Tibial nerve (tissue), 4 donors: ENCODE results near the gene KANK2. TPM values are rescaled to one million over a fixed set of nuclear protein-coding genes. Genes with fewer than 3 reads are reported as not detected.

Source experiments
- DNase-seq, 2 donors: peaks; one replicate each; pipeline ENCODE4 v3.0.0-alpha.2; 2019; ENCODE audit warnings: low spot score in 2 of 2
- H3K27ac ChIP-seq, 4 donors: fragments of 200-600 bp; sonication (generic) in 3 of 4; one replicate each; pipeline ENCODE4 v1.5.1; 2017 to 2019; ENCODE audit warnings: mild to moderate bottlenecking in 1 of 4
- H3K27me3 ChIP-seq, 2 donors: fragments of 200-600 bp; sonication (generic) in 1 of 2; one replicate each; pipeline versions ENCODE4 v1.5.1 to v1.6.0; 2017 to 2019
- H3K36me3 ChIP-seq, 3 donors: fragments of 200-600 bp; sonication (generic); one replicate each; pipeline ENCODE4 v1.5.1; 2018 to 2019
- H3K4me1 ChIP-seq, 4 donors: fragments of 200-600 bp; sonication (generic) in 3 of 4; one replicate each; pipeline ENCODE4 v1.5.1; 2017 to 2019
- H3K4me3 ChIP-seq, 4 donors: fragments of 200-600 bp; sonication (generic) in 3 of 4; one replicate each; pipeline ENCODE4 v1.5.1; 2017 to 2019; ENCODE audit warnings: mild to moderate bottlenecking in 1 of 4, moderate library complexity in 1 of 4
- H3K9me3 ChIP-seq, 4 donors: fragments of 200-600 bp; sonication (generic) in 3 of 4; one replicate each; pipeline ENCODE4 v1.5.1; 2017 to 2019
- EP300 ChIP-seq, 2 donors: sonication (generic); formaldehyde crosslinking; IDR thresholded peaks; one replicate each; pipeline ENCODE4 v1.6.1; 2017; ENCODE audit warnings: antibody characterized with exemption in 2 of 2, mild to moderate bottlenecking in 1 of 2
- POLR2A ChIP-seq, 2 donors: fragments of 450-650 bp; IDR thresholded peaks; one replicate each; pipeline ENCODE4 v1.6.1; 2017; ENCODE audit warnings: antibody characterized with exemption in 2 of 2, mild to moderate bottlenecking in 2 of 2, moderate library complexity in 2 of 2
- WGBS, 2 donors: methylation state at CpG; one replicate each; pipeline ENCODE4 v1.1.5; 2018; 5-methylcytosine and 5-hydroxymethylcytosine counted together
- total RNA-seq, 4 donors: library from RNA; depleted of rRNA; stranded (reverse); fragments of >200 nt; gene quantifications; one replicate each; pipeline ENCODE4 v1.1.0, GENCODE V29; 2016
- TF ChIP-seq, protein P1 (sequence below), 5 experiments: fragments of 200-600 bp in 3 of 5; fragments of 450-650 bp in 2 of 5; sonication (generic) in 3 of 5; IDR thresholded peaks; one replicate each; pipeline ENCODE4 v1.5.1; 2016 to 2019; ENCODE audit warnings: antibody characterized with exemption in 5 of 5, mild to moderate bottlenecking in 3 of 5, moderate library complexity in 2 of 5

The KANK2 gene
- total RNA-seq, 4 donors from 2014 or later: 355 to 752 (median 582) TPM

DNA sequence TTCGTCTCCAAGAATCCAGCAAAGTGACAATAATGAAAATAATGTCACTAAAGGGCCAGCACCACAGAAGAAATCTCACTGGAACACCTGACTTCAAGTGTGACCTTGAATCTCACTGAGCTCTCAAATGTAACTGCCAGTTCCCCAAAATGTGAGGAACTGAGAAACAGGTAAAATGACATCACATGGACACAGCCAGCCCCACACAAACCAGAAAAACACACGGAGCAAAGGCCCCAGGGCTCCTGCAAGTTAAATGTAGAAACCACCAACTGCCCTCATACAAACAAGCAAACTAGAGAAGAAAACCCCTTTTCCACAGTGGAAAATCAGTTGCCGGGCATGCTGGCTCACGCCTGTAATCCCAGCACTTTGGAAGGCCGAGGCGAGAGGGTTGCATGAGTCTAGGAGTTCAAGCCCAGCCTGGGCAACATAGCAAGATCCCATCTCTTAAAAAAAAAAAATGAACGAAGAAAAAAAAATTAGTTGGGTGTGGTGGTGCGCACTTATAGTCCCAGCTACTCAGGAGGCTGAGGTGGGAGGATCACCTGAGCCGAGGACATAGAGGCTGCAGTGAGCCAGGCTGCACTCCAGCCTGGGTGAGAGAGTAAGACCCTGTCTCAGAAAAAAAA is 8.7 kb upstream of the KANK2 start:
- TF ChIP-seq POLR2A (IDR thresholded peaks at IDR 0.05): no peak
- TF ChIP-seq, protein P1, sequence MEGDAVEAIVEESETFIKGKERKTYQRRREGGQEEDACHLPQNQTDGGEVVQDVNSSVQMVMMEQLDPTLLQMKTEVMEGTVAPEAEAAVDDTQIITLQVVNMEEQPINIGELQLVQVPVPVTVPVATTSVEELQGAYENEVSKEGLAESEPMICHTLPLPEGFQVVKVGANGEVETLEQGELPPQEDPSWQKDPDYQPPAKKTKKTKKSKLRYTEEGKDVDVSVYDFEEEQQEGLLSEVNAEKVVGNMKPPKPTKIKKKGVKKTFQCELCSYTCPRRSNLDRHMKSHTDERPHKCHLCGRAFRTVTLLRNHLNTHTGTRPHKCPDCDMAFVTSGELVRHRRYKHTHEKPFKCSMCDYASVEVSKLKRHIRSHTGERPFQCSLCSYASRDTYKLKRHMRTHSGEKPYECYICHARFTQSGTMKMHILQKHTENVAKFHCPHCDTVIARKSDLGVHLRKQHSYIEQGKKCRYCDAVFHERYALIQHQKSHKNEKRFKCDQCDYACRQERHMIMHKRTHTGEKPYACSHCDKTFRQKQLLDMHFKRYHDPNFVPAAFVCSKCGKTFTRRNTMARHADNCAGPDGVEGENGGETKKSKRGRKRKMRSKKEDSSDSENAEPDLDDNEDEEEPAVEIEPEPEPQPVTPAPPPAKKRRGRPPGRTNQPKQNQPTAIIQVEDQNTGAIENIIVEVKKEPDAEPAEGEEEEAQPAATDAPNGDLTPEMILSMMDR (IDR thresholded peaks at IDR 0.05): no peak
- TF ChIP-seq EP300 (IDR thresholded peaks at IDR 0.05): no peak
- no peak for DNase-seq
- H3K27ac ChIP-seq: peak overlapping the region in 2 of 4 donors; percentile 94 to 96
- H3K27me3 ChIP-seq: no peaks in the 10 kb centered on the region
- peaks cover 0 to 24% (median 0%) of the 10 kb centered on the region in 3 donors for H3K36me3 ChIP-seq
- peaks cover 0 to 47% (median 18%) of the 10 kb centered on the region in 4 donors for H3K4me1 ChIP-seq
- H3K9me3 ChIP-seq: no peaks in the 10 kb centered on the region
- no peak overlapping the region for H3K4me3 ChIP-seq
- WGBS, 2 donors: 68 to 70% methylated on average over 9 of the region's 9 CpGs

DNA sequence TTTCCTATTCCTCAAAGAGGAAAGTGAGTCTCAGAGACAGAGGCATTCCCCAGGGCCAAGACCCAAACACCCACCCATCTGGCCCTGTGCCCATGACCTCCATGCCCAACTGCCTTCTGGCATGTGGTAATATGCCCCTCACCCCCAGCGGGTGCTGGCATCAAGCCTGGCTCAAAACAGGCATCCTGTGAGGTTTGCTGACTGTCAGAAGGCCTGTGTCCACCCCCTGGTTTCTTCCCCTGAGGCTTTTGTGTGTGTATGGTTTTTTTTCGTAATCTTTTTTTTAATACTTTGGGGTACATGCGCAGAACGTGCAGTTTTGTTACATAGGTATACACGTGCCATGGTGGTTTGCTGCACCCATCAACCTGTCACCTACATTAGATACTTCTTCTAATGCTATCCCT is 7.6 kb upstream of the KANK2 start:
- Histone ChIP-seq H3K27ac (peak overlapping the region; percentile 70 to 96 (median 89)), H3K4me3 (no peak overlapping the region), H3K27me3 (no peaks in the 10 kb centered on the region), H3K4me1 (peaks cover 0 to 47% (median 18%) of the 10 kb centered on the region in 4 donors), H3K36me3 (peaks cover 0 to 35% (median 0%) of the 10 kb centered on the region in 3 donors), H3K9me3 (no peaks in the 10 kb centered on the region)
- TF ChIP-seq POLR2A (IDR thresholded peaks at IDR 0.05): no peak
- peak in 1 of 2 donors; percentile 51 for TF ChIP-seq EP300 (IDR thresholded peaks at IDR 0.05)
- WGBS, 2 donors: 24 to 35% methylated on average over 5 of the region's 5 CpGs
- DNase-seq: no peak

DNA sequence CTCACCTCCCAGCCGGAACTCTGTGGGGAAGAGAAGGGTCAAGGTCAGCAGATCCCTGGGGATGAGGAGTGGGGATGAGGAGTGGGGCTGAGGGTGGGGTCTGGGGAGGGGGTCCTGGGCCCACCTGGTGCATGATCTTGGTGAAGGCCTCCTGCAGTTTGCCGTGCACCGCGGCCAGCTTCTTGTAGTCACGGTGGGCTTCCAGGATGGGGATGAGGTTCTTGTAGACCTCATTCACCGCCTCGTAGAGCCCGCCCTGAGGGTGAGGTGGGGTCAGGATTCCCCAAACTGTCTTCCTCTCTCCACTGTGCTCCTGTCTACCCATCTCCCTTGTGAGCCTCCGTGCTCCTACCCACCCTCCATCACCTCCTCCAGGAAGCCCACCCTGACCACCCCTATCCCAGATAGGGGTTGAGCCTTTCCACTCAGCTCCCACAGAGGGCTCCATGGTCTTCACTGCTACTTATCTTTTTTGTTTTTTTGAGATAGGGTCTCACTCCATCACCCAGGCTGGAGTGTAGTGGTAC is 6.8 kb upstream of the KANK2 start:
- H3K4me1 ChIP-seq: peaks cover 0 to 48% (median 18%) of the 10 kb centered on the region in 4 donors
- no peaks in the 10 kb centered on the region for H3K9me3 ChIP-seq
- no peak for DNase-seq
- H3K27ac ChIP-seq: peak overlapping the region; percentile 84 to 96 (median 94)
- TF ChIP-seq POLR2A (IDR thresholded peaks at IDR 0.05): no peak
- TF ChIP-seq, protein P1 (IDR thresholded peaks at IDR 0.05): peak in 1 of 5 experiments; percentile 19
- no peak overlapping the region for H3K4me3 ChIP-seq
- WGBS, 2 donors: 54 to 70% methylated on average over 6 to 9 of the region's 9 CpGs
- H3K27me3 ChIP-seq: no peaks in the 10 kb centered on the region
- H3K36me3 ChIP-seq: peaks cover 0 to 35% (median 0%) of the 10 kb centered on the region in 3 donors

DNA sequence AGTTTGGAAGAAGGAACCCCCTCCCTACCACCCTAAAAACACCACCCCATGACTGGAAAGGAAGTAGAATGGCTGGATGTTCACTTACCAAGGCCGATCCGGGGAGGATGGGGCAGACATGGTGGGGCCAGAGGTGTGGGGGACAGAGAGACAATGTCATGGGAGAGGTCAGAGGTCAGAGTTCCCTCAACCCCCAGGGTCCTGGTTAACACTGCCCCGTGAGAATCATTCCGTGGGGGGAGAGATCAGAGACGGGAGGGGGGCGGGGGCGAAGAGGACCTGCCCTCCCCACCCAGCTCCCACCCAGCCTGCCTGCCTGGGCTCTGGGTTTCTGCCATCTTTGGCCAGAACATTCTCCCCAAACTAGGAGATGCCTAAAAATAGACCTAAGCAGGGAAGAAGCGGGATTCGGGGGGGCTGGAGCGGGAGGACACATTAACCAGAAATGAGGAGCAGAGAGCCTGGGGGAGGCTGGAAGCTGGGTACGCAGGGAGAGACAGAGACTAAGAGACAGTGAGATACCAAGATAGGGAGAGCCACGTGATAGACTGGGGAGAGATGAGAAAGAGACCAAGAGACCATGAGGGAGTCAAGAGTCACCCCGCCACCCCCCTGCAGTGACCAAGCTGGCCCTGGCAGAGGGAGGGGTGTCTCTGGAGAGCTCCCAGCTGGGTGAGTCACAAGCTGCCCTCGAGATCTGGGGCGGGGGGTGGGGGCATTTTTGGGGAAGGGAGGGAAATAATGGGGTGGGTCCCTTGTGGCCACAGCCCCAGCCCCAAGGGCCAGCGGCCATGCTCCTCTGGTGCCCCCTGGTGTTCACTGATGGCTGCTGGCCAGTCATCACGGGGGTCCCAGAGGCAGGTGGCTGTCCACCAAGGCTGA is 6.1 kb upstream of the KANK2 start:
- TF ChIP-seq, protein P1 (IDR thresholded peaks at IDR 0.05): peak; percentile 76 to 96 (median 94)
- peak; percentile 22 to 75 for TF ChIP-seq EP300 (IDR thresholded peaks at IDR 0.05)
- TF ChIP-seq POLR2A (IDR thresholded peaks at IDR 0.05): no peak
- 16 to 20% methylated on average over 15 to 16 of the region's 17 CpGs for WGBS, 2 donors
- peak overlapping the region; percentile 84 to 96 (median 94) for H3K27ac ChIP-seq
- peak; percentile 65 to 76 for DNase-seq
- peaks cover 0 to 55% (median 19%) of the 10 kb centered on the region in 4 donors for H3K4me1 ChIP-seq
- H3K27me3 ChIP-seq: no peaks in the 10 kb centered on the region
- H3K36me3 ChIP-seq: peaks cover 0 to 29% (median 0%) of the 10 kb centered on the region in 3 donors
- no peak overlapping the region for H3K4me3 ChIP-seq
- no peaks in the 10 kb centered on the region for H3K9me3 ChIP-seq

DNA sequence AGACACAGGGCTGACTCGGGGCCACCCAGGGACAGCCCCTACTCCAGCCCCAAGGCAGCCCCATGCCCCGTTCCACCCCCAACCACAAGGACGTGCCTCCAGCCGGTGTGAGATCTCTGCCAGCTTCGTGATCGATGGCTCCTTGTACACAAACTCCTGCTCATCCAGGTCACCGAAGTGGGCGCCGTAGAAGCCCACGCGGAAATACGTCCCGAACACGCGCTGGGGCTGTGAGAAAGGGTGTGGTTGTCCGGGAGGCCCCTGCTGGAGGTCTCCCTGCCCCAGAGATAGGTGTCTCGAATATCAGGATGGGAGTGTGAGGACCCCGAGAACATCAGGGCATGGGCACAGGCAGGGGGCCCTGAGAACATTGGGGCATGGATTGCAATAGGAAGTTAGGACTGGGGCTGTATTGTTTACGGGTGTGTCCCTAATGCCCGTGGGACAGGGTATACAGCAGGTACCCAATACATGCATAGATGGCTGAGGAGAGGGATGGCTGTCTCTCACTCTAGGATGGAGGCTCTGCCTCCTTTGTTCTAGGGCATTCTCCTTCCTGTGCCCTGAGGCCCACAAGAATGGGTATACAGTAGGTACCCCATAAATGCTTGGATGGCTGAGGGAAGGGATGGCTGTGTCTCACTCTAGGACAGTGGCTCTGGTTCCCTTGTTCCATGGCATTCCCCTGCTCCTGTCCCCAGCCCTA is 5.3 kb upstream of the KANK2 start:
- no peak for TF ChIP-seq POLR2A (IDR thresholded peaks at IDR 0.05)
- TF ChIP-seq, protein P1 (IDR thresholded peaks at IDR 0.05): no peak
- TF ChIP-seq EP300 (IDR thresholded peaks at IDR 0.05): no peak
- Histone ChIP-seq H3K36me3 (peaks cover 0 to 25% (median 0%) of the 10 kb centered on the region in 3 donors), H3K27ac (peak overlapping the region; percentile 84 to 96 (median 94)), H3K4me1 (peaks cover 0 to 63% (median 25%) of the 10 kb centered on the region in 4 donors), H3K27me3 (no peaks in the 10 kb centered on the region), H3K9me3 (no peaks in the 10 kb centered on the region), H3K4me3 (no peak overlapping the region)
- 80 to 86% methylated on average over 20 of the region's 20 CpGs for WGBS, 2 donors
- no peak for DNase-seq
